HepG2 (cell line): ENCODE data around the gene LEPR. TPM values are rescaled to one million over a fixed set of nuclear protein-coding genes. Genes with fewer than 3 reads are reported as not detected.

ENCODE experiments used
- ATF2 ChIP-seq: sonication (generic); formaldehyde crosslinking; IDR thresholded peaks from 2 replicates; pipeline ENCODE4 v1.4.0; 2020; ENCODE audit warnings: missing genetic modification reagents
- FOXJ3 ChIP-seq: sonication (generic); formaldehyde crosslinking; IDR thresholded peaks from 2 replicates; pipeline ENCODE4 v1.4.0; 2020; ENCODE audit warnings: missing genetic modification reagents, mild to moderate bottlenecking, borderline replicate concordance
- GMEB2 ChIP-seq: IDR thresholded peaks from 2 replicates; pipeline ENCODE4 v1.6.1; 2016; ENCODE audit warnings: missing biosample characterization, missing genetic modification reagents, low read depth
- HMGXB3 ChIP-seq: sonication (generic); formaldehyde crosslinking; IDR thresholded peaks from 2 replicates; pipeline ENCODE4 v1.4.0; 2020; ENCODE audit warnings: missing genetic modification reagents, borderline replicate concordance
- HOXD1 ChIP-seq: sonication (generic); formaldehyde crosslinking; IDR thresholded peaks from 2 replicates; pipeline ENCODE4 v1.5.0; 2020; ENCODE audit warnings: missing genetic modification reagents
- MAX ChIP-seq: IDR thresholded peaks from 2 replicates; pipeline ENCODE4 v1.6.1; 2012; ENCODE audit warnings: inconsistent platforms
- MEIS1 ChIP-seq: sonication (generic); formaldehyde crosslinking; IDR thresholded peaks from 2 replicates; pipeline ENCODE4 v1.9.0; 2021; ENCODE audit warnings: mild to moderate bottlenecking, missing genetic modification reagents, moderate library complexity, borderline replicate concordance
- REPIN1 ChIP-seq: sonication (generic); formaldehyde crosslinking; IDR thresholded peaks from 2 replicates; pipeline ENCODE4 v1.8.0; 2022; ENCODE audit warnings: missing genetic modification reagents, low read depth, mild to moderate bottlenecking, borderline replicate concordance
- RFXAP ChIP-seq: sonication (generic); formaldehyde crosslinking; IDR thresholded peaks from 2 replicates; pipeline ENCODE4 v1.4.0; 2020; ENCODE audit warnings: missing genetic modification reagents, borderline replicate concordance
- ZNF12 ChIP-seq: sonication (generic); formaldehyde crosslinking; IDR thresholded peaks from 2 replicates; pipeline ENCODE4 v1.5.0; 2020; ENCODE audit warnings: missing genetic modification reagents
- ZNF281 ChIP-seq: sonication (generic); formaldehyde crosslinking; IDR thresholded peaks from 2 replicates; pipeline ENCODE4 v1.4.0; 2020; ENCODE audit warnings: missing genetic modification reagents, borderline replicate concordance
- ZNF292 ChIP-seq: sonication (generic); formaldehyde crosslinking; IDR thresholded peaks from 2 replicates; pipeline ENCODE4 v1.8.1; 2022; ENCODE audit warnings: mild to moderate bottlenecking, low read depth, missing genetic modification reagents, borderline replicate concordance
- ZNF512 ChIP-seq: sonication (generic); formaldehyde crosslinking; IDR thresholded peaks from 2 replicates; pipeline ENCODE4 v1.4.0; 2020; ENCODE audit warnings: mild to moderate bottlenecking, missing genetic modification reagents
- ZNF670 ChIP-seq: sonication (generic); formaldehyde crosslinking; IDR thresholded peaks from 2 replicates; pipeline ENCODE4 v1.8.0; 2022; ENCODE audit warnings: mild to moderate bottlenecking, missing genetic modification reagents, borderline replicate concordance
- polyA plus RNA-seq, 8 experiments: library from polyadenylated mRNA; depleted of rRNA in 3 of 8; stranded (reverse) in 7 of 8; unstranded in 1 of 8; fragments of >200 nt; fragmentation: Illumina TruSeq in 4 of 8; extraction: Trizol in 4 of 8; gene quantifications; 2 replicates each; pipeline versions ENCODE4 v1.2.1 to v1.2.3, GENCODE V29; 2011 to 2016; ENCODE audit warnings: low read depth in 4 of 8, missing spikeins in 1 of 8, mixed read lengths in 1 of 8; ENCODE audit not compliant: insufficient read depth in 1 of 8
- total RNA-seq, 5 experiments: library from RNA; depleted of rRNA; stranded (reverse); fragments of >200 nt; fragmentation: Illumina TruSeq; extraction: Trizol; gene quantifications; 2 replicates each; pipeline ENCODE4 v1.2.3, GENCODE V29; 2016; ENCODE audit warnings: low read depth in 1 of 5

The LEPR gene
- total and polyA plus RNA-seq, 2 of the 13 experiments (the other 11 are each of a cell fraction or from before 2014, with no cell fraction given): 0.60 to 1.7 TPM

- TF ChIP-seq ZNF512 (CRISPR knock-in tag) (0 out of 2 replicates have a peak, but pooled peaks have one; percentile 42), HMGXB3 (peak; percentile 41; the same call in 1 of the 2 replicates), FOXJ3 (CRISPR knock-in tag) (peak; percentile 23; the same call in 1 of the 2 replicates), REPIN1 (peak; percentile 64; the same call in 1 of the 2 replicates), MAX (peak; percentile 70), ZNF12 (peak; percentile 70; the same call in 1 of the 2 replicates), RFXAP (CRISPR knock-in tag) (peak; percentile 44; the same call in 1 of the 2 replicates), ATF2 (0 out of 2 replicates have a peak, but pooled peaks have one; percentile 26), MEIS1 (CRISPR knock-in tag) (0 out of 2 replicates have a peak, but pooled peaks have one; percentile 58), ZNF292 (CRISPR knock-in tag) (no peak; the same call in 1 of the 2 replicates), HOXD1 (peak; percentile 75; the same call in 1 of the 2 replicates), GMEB2 (0 out of 2 replicates have a peak, but pooled peaks have one; percentile 11), ZNF670 (CRISPR knock-in tag) (peak; percentile 63; the same call in 1 of the 2 replicates), ZNF281 (CRISPR knock-in tag) (0 out of 2 replicates have a peak, but pooled peaks have one; percentile 10)
Observed at GRCh38 chr1:65420590-65421350, at the start of gene LEPR, which contains the start of gene LEPROT (continued).
